22Rv1 (cell line): ENCODE results near the gene DSCAM.

Source experiments
- ZFX ChIP-seq: fragments of 450-650 bp; IDR thresholded peaks from 2 replicates; pipeline ENCODE4 v1.6.1; 2017; ENCODE audit warnings: antibody characterized with exemption, borderline replicate concordance
- TF ChIP-seq, protein P1 (sequence below): fragments of 450-650 bp; IDR thresholded peaks from 2 replicates; pipeline ENCODE4 v1.5.1; 2017; ENCODE audit warnings: mild to moderate bottlenecking

DNA sequence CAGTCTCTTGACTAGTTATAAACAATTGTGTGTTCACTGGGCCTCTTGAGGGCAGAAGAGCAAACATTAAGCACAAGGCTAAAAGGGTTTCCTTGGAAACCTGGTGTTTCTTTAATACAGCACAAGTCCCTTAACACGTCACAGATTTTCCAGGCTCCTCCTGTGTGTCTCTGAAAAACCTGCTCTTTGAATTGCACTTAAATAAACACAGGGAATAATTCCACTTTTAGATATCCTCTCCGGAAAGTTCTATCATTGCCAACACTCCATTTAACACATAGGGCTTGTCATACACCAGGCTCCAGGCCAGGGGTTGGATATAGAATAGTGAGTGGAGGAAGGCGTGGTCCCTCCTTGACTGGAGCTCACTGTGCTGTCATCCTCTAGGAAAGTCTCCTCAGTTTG is 442.6 kb downstream of the DSCAM start:
- TF ChIP-seq, protein P1, sequence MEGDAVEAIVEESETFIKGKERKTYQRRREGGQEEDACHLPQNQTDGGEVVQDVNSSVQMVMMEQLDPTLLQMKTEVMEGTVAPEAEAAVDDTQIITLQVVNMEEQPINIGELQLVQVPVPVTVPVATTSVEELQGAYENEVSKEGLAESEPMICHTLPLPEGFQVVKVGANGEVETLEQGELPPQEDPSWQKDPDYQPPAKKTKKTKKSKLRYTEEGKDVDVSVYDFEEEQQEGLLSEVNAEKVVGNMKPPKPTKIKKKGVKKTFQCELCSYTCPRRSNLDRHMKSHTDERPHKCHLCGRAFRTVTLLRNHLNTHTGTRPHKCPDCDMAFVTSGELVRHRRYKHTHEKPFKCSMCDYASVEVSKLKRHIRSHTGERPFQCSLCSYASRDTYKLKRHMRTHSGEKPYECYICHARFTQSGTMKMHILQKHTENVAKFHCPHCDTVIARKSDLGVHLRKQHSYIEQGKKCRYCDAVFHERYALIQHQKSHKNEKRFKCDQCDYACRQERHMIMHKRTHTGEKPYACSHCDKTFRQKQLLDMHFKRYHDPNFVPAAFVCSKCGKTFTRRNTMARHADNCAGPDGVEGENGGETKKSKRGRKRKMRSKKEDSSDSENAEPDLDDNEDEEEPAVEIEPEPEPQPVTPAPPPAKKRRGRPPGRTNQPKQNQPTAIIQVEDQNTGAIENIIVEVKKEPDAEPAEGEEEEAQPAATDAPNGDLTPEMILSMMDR = no peak
- no peak for TF ChIP-seq ZFX
